ENCODE data around the gene CAMTA1. TPM values are rescaled to one million over a fixed set of nuclear protein-coding genes. Genes with fewer than 3 reads are reported as not detected.

Gene CAMTA1
- polyA plus RNA-seq, 1 donor (not counting 4 experiments of a cell fraction or from before 2014, with no cell fraction given), result 51.4 TPM

DNA sequence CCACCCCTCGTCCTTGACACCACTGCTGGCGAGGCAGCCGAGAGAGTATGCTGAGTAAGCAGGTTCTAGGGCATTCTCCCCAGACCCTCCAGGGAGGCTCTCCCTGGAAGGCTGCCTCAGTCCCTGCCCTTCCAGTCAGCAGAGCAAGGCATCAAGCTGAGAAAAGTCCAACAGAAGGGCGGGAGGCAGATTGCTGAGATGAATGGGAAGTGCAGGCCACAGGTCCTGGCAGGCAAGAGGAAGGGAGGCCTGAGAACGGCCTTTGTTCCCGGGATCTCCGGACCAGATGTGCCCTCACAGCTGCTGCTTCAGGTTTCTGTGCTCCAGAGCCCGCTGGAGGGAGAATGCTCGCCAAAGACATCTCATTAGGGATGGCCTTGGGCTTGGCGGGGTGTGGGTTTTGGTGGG, 715.8 kb downstream of the CAMTA1 start:
- Histone ChIP-seq H3K9me1 (ENCODE audit: control insufficient read depth, extremely low read depth, insufficient read depth, low read length) (no peaks in the 10 kb centered on the region), H4K20me1 (ENCODE audit: control insufficient read depth, extremely low read depth, insufficient read depth, low read length) (no peaks in the 10 kb centered on the region), H2AFZ (ENCODE audit: control insufficient read depth, low read length) (no peak overlapping the region), H3K4me1 (ENCODE audit: control insufficient read depth, extremely low read depth, insufficient read depth, low read length) (no peaks in the 10 kb centered on the region), H3K9ac (ENCODE audit: control insufficient read depth, extremely low read depth, insufficient read depth, low read length) (no peak overlapping the region), H3K4me3 (ENCODE audit: control insufficient read depth in 2 of 3, extremely low read depth in 1 of 3, insufficient read depth in 2 of 3, low read depth in 1 of 3, low read length in 3 of 3) (no peak overlapping the region), H3K36me3 (ENCODE audit: control insufficient read depth in 2 of 2, extremely low read depth in 1 of 2, insufficient read depth in 2 of 2, low read length in 2 of 2) (no peaks in the 10 kb centered on the region), H3K79me2 (ENCODE audit: control insufficient read depth, insufficient read depth, low read length) (no peaks in the 10 kb centered on the region), H3K9me3 (ENCODE audit: control insufficient read depth, low read depth, low read length) (peaks cover 6% of the 10 kb centered on the region), H3K27ac (ENCODE audit: control insufficient read depth, insufficient read depth, low read length) (no peak overlapping the region), H3K27me3 (ENCODE audit: control insufficient read depth, extremely low read depth, insufficient read depth, low read length) (peaks cover 9% of the 10 kb centered on the region), H3K4me2 (ENCODE audit: control insufficient read depth, extremely low read depth, insufficient read depth, low read depth, low read length) (no peak overlapping the region)
- no peak for TF ChIP-seq EZH2 (IDR thresholded peaks at IDR 0.05; ENCODE audit: low read length)
- TF ChIP-seq, protein P1, sequence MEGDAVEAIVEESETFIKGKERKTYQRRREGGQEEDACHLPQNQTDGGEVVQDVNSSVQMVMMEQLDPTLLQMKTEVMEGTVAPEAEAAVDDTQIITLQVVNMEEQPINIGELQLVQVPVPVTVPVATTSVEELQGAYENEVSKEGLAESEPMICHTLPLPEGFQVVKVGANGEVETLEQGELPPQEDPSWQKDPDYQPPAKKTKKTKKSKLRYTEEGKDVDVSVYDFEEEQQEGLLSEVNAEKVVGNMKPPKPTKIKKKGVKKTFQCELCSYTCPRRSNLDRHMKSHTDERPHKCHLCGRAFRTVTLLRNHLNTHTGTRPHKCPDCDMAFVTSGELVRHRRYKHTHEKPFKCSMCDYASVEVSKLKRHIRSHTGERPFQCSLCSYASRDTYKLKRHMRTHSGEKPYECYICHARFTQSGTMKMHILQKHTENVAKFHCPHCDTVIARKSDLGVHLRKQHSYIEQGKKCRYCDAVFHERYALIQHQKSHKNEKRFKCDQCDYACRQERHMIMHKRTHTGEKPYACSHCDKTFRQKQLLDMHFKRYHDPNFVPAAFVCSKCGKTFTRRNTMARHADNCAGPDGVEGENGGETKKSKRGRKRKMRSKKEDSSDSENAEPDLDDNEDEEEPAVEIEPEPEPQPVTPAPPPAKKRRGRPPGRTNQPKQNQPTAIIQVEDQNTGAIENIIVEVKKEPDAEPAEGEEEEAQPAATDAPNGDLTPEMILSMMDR (optimal IDR thresholded peaks at IDR 0.05 in 1 of 3, IDR thresholded peaks at IDR 0.05 in 1 of 3, conservative IDR thresholded peaks at IDR 0.05 in 1 of 3; ENCODE audit: extremely low read depth in 1 of 3, insufficient read depth in 2 of 3, low read length in 3 of 3), result no peak
- no peak for DNase-seq (ENCODE audit: low read depth, low spot score)
- no peak for FAIRE-seq
- dilution Hi-C loops (cut with MboI; ENCODE audit: extremely low pct_ligation_motif_present, low sequenced_read_pairs), result no loop called here

DNA sequence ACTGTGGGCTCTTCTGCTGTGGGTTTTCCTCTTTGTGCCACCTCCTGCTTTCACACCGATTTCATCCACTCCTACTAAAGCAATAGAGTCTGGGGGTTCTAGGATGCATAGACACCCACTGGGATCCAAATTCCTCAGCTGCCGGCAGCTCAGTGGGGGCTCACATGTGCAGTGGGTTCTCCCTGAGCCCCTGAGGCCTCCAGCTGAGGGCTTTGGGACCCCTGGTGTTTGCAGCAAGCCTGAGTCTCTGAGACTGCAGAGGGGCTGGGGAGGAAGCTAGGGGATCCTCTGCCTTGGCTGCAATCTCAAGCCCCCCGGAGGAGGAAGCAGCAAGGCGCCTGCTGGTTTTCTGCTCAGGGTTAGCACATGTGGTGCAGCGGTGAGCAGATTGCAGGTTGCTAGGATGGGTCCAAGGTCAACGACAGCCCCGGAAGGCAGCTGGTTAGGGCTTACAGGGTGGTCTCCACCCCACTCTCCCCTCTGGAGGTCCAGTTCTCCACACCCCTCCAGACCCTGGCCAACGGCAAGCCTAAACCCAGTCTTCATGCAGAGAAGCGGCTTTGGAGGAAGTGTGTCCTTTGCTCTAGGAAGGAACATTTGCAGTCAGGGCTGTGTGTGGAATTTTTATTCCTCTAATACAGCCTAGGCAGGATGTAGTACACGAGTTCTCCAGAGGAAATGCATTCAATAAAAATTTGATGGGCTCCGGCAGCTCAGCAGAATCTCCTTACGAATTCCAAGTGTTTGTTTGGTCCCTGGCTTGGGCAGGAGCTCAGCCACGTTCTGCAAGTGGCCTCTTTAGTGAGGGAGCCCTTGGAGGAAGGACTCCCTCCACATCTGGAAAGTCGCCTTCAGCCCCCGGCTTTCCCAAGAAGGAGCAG, 716.7 kb downstream of the CAMTA1 start:
- Histone ChIP-seq H3K27me3 (ENCODE audit: control insufficient read depth, extremely low read depth, insufficient read depth, low read length) (peaks cover 1% of the 10 kb centered on the region), H3K9me1 (ENCODE audit: control insufficient read depth, extremely low read depth, insufficient read depth, low read length) (no peaks in the 10 kb centered on the region), H4K20me1 (ENCODE audit: control insufficient read depth, extremely low read depth, insufficient read depth, low read length) (no peaks in the 10 kb centered on the region), H2AFZ (ENCODE audit: control insufficient read depth, low read length) (no peak overlapping the region), H3K36me3 (ENCODE audit: control insufficient read depth in 2 of 2, extremely low read depth in 1 of 2, insufficient read depth in 2 of 2, low read length in 2 of 2) (no peaks in the 10 kb centered on the region), H3K27ac (ENCODE audit: control insufficient read depth, insufficient read depth, low read length) (no peak overlapping the region), H3K4me3 (ENCODE audit: control insufficient read depth in 2 of 3, extremely low read depth in 1 of 3, insufficient read depth in 2 of 3, low read depth in 1 of 3, low read length in 3 of 3) (no peak overlapping the region), H3K4me1 (ENCODE audit: control insufficient read depth, extremely low read depth, insufficient read depth, low read length) (no peaks in the 10 kb centered on the region), H3K9me3 (ENCODE audit: control insufficient read depth, low read depth, low read length) (peaks cover 6% of the 10 kb centered on the region), H3K4me2 (ENCODE audit: control insufficient read depth, extremely low read depth, insufficient read depth, low read depth, low read length) (no peak overlapping the region), H3K79me2 (ENCODE audit: control insufficient read depth, insufficient read depth, low read length) (no peaks in the 10 kb centered on the region), H3K9ac (ENCODE audit: control insufficient read depth, extremely low read depth, insufficient read depth, low read length) (no peak overlapping the region)
- no peak for FAIRE-seq
- no peak for DNase-seq (ENCODE audit: low read depth, low spot score)
- dilution Hi-C loops (cut with MboI; ENCODE audit: extremely low pct_ligation_motif_present, low sequenced_read_pairs), result no loop called here
- TF ChIP-seq EZH2 (IDR thresholded peaks at IDR 0.05; ENCODE audit: low read length), result no peak
- TF ChIP-seq, protein P1 (optimal IDR thresholded peaks at IDR 0.05 in 1 of 3, IDR thresholded peaks at IDR 0.05 in 1 of 3, conservative IDR thresholded peaks at IDR 0.05 in 1 of 3; ENCODE audit: extremely low read depth in 1 of 3, insufficient read depth in 2 of 3, low read length in 3 of 3), result no peak

Data from keratinocyte (primary cell).